Uterus (tissue), 4 donors: Measurements from ENCODE around the gene PDAP1. TPM values are rescaled to one million over a fixed set of nuclear protein-coding genes. Genes with fewer than 3 reads are reported as not detected.

Experiments used
- DNase-seq, 2 donors: peaks; one replicate each; pipeline ENCODE4 v3.0.0-alpha.2; 2019 to 2020
- H3K27ac ChIP-seq, 2 donors: fragments of 200-600 bp; sonication (generic); 1 replicate in 1 of 2; 2 replicates in 1 of 2; pipeline ENCODE4 v1.5.1; 2016 to 2018
- H3K27me3 ChIP-seq, 2 donors: fragments of 200-600 bp; sonication (generic); one replicate each; pipeline ENCODE4 v1.5.1; 2018 to 2019; ENCODE audit warnings: control low read depth in 1 of 2
- H3K36me3 ChIP-seq, 2 donors: fragments of 200-600 bp; sonication (generic); one replicate each; pipeline ENCODE4 v1.5.1; 2019; ENCODE audit warnings: control low read depth in 1 of 2
- H3K4me1 ChIP-seq, 2 donors: fragments of 200-600 bp; sonication (generic); one replicate each; pipeline ENCODE4 v1.5.1; 2018 to 2019; ENCODE audit warnings: control low read depth in 1 of 2
- H3K4me3 ChIP-seq, 2 donors: fragments of 200-600 bp; sonication (generic); 1 replicate in 1 of 2; 2 replicates in 1 of 2; pipeline ENCODE4 v1.5.1; 2018 to 2019; ENCODE audit warnings: mild to moderate bottlenecking in 1 of 2
- H3K9me3 ChIP-seq, 2 donors: fragments of 200-600 bp; sonication (generic); one replicate each; pipeline ENCODE4 v1.5.1; 2019; ENCODE audit warnings: control low read depth in 1 of 2
- POLR2A ChIP-seq, 2 donors: fragments of 450-650 bp; IDR thresholded peaks; one replicate each; pipeline ENCODE4 v1.6.1; 2016; ENCODE audit warnings: antibody characterized with exemption in 2 of 2, mild to moderate bottlenecking in 1 of 2, moderate library complexity in 1 of 2
- intact Hi-C: fragments of 100-400 bp; cut with DNase I; formaldehyde crosslinking; loops from one replicate; pipeline ENCODE4 v1.15.1; 2023; ENCODE audit warnings: low total_unique reads
- total RNA-seq, 4 donors: library from RNA; depleted of rRNA in 3 of 4; stranded (reverse); fragments of >200 nt in 3 of 4; gene quantifications; one replicate each; pipeline versions ENCODE4 v1.1.0 to v1.2.4, GENCODE V29; 2014 to 2023
- TF ChIP-seq, protein P1 (sequence below), 4 experiments: fragments of 200-600 bp in 2 of 4; fragments of 450-650 bp in 2 of 4; sonication (generic) in 2 of 4; IDR thresholded peaks; one replicate each; pipeline ENCODE4 v1.5.1; 2016 to 2019; ENCODE audit warnings: antibody characterized with exemption in 4 of 4, mild to moderate bottlenecking in 2 of 4, moderate library complexity in 1 of 4
- donor health status: DM: yes; HTN: yes; CAD: no.

PDAP1 gene
- total RNA-seq, 4 donors from 2014 or later, result 39.9 to 185 (median 72.1) TPM

GRCh38 chr7:99409192-99409572 is 785 bp upstream of the PDAP1 start:
- intact Hi-C loops, result no loop called here

DNA sequence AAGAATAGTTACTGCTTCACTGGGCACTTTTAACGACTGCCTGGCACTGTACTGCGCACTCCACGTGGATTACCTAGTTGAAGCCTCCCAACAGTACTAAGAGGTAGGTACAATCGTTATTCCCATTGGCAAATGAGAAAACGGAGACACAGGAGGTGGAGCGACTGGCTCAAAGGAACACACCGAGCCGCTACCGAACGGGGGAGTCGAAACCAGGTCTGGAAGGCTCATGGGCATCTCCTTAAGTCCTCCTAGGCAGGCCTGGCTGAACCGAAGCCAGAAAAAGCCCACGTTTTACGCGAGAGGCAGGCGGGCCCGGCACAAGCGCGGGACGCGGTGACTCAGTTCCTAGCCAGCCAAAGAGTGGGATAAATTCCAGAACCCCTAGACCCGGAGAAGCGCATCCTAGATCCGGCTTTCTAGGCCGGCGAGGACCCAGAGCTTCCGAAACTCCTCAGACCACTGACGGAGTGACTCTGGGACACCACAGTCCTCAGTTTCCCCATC is 472 bp downstream of the PDAP1 start:
- H3K4me3 ChIP-seq, result peak overlapping the region; percentile 78 to 84
- H3K27me3 ChIP-seq, result no peaks in the 10 kb centered on the region
- no peaks in the 10 kb centered on the region for H3K9me3 ChIP-seq
- intact Hi-C loops, result no loop called here
- no peaks in the 10 kb centered on the region for H3K36me3 ChIP-seq
- TF ChIP-seq, protein P1, sequence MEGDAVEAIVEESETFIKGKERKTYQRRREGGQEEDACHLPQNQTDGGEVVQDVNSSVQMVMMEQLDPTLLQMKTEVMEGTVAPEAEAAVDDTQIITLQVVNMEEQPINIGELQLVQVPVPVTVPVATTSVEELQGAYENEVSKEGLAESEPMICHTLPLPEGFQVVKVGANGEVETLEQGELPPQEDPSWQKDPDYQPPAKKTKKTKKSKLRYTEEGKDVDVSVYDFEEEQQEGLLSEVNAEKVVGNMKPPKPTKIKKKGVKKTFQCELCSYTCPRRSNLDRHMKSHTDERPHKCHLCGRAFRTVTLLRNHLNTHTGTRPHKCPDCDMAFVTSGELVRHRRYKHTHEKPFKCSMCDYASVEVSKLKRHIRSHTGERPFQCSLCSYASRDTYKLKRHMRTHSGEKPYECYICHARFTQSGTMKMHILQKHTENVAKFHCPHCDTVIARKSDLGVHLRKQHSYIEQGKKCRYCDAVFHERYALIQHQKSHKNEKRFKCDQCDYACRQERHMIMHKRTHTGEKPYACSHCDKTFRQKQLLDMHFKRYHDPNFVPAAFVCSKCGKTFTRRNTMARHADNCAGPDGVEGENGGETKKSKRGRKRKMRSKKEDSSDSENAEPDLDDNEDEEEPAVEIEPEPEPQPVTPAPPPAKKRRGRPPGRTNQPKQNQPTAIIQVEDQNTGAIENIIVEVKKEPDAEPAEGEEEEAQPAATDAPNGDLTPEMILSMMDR (IDR thresholded peaks at IDR 0.05), result no peak
- no peak for TF ChIP-seq POLR2A (IDR thresholded peaks at IDR 0.05)
- H3K4me1 ChIP-seq, result peaks cover 3 to 22% of the 10 kb centered on the region in 2 donors
- peak; percentile 71 to 72 for DNase-seq
- H3K27ac ChIP-seq, result peak overlapping the region; percentile 93 to 98

More at GRCh38 chr7:99409192-99409572, 785 bp upstream of the PDAP1 start:
- Histone ChIP-seq H3K36me3 (no peaks in the 10 kb centered on the region), H3K4me1 (peaks cover 3 to 22% of the 10 kb centered on the region in 2 donors), H3K27ac (peak overlapping the region; percentile 93 to 98), H3K27me3 (no peaks in the 10 kb centered on the region), H3K9me3 (no peaks in the 10 kb centered on the region), H3K4me3 (peak overlapping the region; percentile 78 to 84)
- TF ChIP-seq, protein P1 (IDR thresholded peaks at IDR 0.05), result no peak
- DNase-seq, result no peak

DNA sequence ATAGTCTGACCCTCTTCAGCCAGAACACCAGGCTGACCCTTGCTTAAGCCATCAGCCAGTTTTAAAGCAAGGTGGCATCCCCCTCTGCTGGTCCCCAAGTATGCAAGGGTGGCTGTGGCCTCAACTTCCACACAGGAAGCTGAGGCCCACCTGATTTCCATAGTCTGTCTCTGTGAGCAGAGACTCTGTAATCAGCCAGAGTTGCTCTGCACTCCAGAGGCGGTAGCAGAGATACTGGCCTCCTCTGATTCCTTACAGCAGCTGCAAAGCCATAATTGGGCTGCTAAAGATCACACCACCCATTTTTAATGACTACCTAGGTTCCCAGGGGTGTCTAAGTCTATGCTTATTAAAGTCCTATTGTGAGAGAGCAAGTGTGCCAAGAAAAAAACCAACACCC is 1.8 kb downstream of the PDAP1 start:
- no peak for DNase-seq
- Histone ChIP-seq H3K36me3 (no peaks in the 10 kb centered on the region), H3K27ac (no peak overlapping the region), H3K27me3 (no peaks in the 10 kb centered on the region), H3K4me1 (peaks cover 3 to 22% of the 10 kb centered on the region in 2 donors), H3K9me3 (no peaks in the 10 kb centered on the region), H3K4me3 (no peak overlapping the region)
- no peak for TF ChIP-seq POLR2A (IDR thresholded peaks at IDR 0.05)
- TF ChIP-seq, protein P1 (IDR thresholded peaks at IDR 0.05), result no peak
- intact Hi-C loops, result no loop called here

GRCh38 chr7:99404977-99405320 is 3.4 kb downstream of the PDAP1 start:
- intact Hi-C loops, result no loop called here
- no peaks in the 10 kb centered on the region for H3K36me3 ChIP-seq
- H3K27ac ChIP-seq, result no peak overlapping the region
- no peak overlapping the region for H3K4me3 ChIP-seq
- no peaks in the 10 kb centered on the region for H3K27me3 ChIP-seq
- H3K4me1 ChIP-seq, result peaks cover 3 to 20% of the 10 kb centered on the region in 2 donors
- TF ChIP-seq, protein P1 (IDR thresholded peaks at IDR 0.05), result no peak
- H3K9me3 ChIP-seq, result no peaks in the 10 kb centered on the region
- no peak for DNase-seq

- Histone ChIP-seq H3K36me3 (no peaks in the 10 kb centered on the region), H3K27ac (no peak overlapping the region), H3K27me3 (no peaks in the 10 kb centered on the region), H3K4me3 (no peak overlapping the region), H3K9me3 (no peaks in the 10 kb centered on the region), H3K4me1 (peaks cover 3 to 15% of the 10 kb centered on the region in 2 donors)
- no peak for DNase-seq
- intact Hi-C loops, result no loop called here
- TF ChIP-seq POLR2A (IDR thresholded peaks at IDR 0.05), result no peak
- TF ChIP-seq, protein P1 (IDR thresholded peaks at IDR 0.05), result no peak
Measured at GRCh38 chr7:99404235-99404976, 4.0 kb downstream of the PDAP1 start.
